Measurements from ENCODE around the gene FAM78A. TPM values are rescaled to one million over a fixed set of nuclear protein-coding genes. Genes with fewer than 3 reads are reported as not detected.

Gene FAM78A
- total RNA-seq, 2 donors from 2014 or later = 59.5 to 60.4 TPM

Other genes starting within 250 kb of the FAM78A start
- under 1 TPM in 1 of 2 donors, not detected in 1; 0.22 TPM for gene AIF1L, start 180.0 kb downstream of the FAM78A start, total RNA-seq
- 100 to 1,000 TPM; 105 to 107 TPM for gene NUP214, start 150.9 kb downstream of the FAM78A start, total RNA-seq
- under 1 TPM in 1 of 2 donors, not detected in 1; 0.17 TPM for gene PLPP7, start 13.2 kb upstream of the FAM78A start, total RNA-seq
- gene PRRC2B, start 117.6 kb upstream of the FAM78A start, total RNA-seq = 100 to 1,000 TPM; 193 to 241 TPM
- 10 to 100 TPM; 50.0 to 54.0 TPM for gene POMT1, start 226.4 kb upstream of the FAM78A start, total RNA-seq